Testis (tissue), 3 donors: ENCODE results near the gene MACROD1. TPM values are rescaled to one million over a fixed set of nuclear protein-coding genes. Genes with fewer than 3 reads are reported as not detected.

Experiments
- DNase-seq: peaks from one replicate; pipeline ENCODE4 v3.0.0-alpha.2; 2019
- H3K27ac ChIP-seq, 2 donors: fragments of 200-600 bp; sonication (generic); one replicate each; pipeline ENCODE4 v1.5.1; 2019
- H3K27me3 ChIP-seq: fragments of 200-600 bp; sonication (generic); one replicate; pipeline ENCODE4 v1.5.1; 2019
- H3K36me3 ChIP-seq: fragments of 200-600 bp; sonication (generic); one replicate; pipeline ENCODE4 v1.5.1; 2017; ENCODE audit warnings: low read depth; ENCODE audit errors: missing control alignments
- H3K4me1 ChIP-seq: fragments of 200-600 bp; sonication (generic); one replicate; pipeline ENCODE4 v1.5.1; 2019
- H3K4me3 ChIP-seq, 2 donors: fragments of 200-600 bp; sonication (generic); one replicate each; pipeline ENCODE4 v1.5.1; 2017 to 2019
- H3K9me3 ChIP-seq: fragments of 200-600 bp; sonication (generic); one replicate; pipeline ENCODE4 v1.5.1; 2017
- POLR2A ChIP-seq: fragments of 450-650 bp; IDR thresholded peaks from one replicate; pipeline ENCODE4 v1.6.1; 2017; ENCODE audit warnings: antibody characterized with exemption, mild to moderate bottlenecking, moderate library complexity
- WGBS, 2 donors: methylation state at CpG; one replicate each; pipeline ENCODE4 v1.1.5; 2018; 5-methylcytosine and 5-hydroxymethylcytosine counted together
- intact Hi-C: fragments of 100-400 bp; cut with DNase I; formaldehyde crosslinking; loops from one replicate; pipeline ENCODE4 v1.15.1; 2023; ENCODE audit warnings: low total_unique reads
- polyA plus RNA-seq: library from polyadenylated mRNA; stranded (reverse); fragments of 350-450 nt; fragmentation: Illumina TruSeq; extraction: RNeasy Lipid Tissue Mini Kit (QIAGEN cat#74804); gene quantifications from one replicate; pipeline ENCODE4 v1.2.3, GENCODE V29; 2014; ENCODE audit warnings: low read depth, low replicate concordance; ENCODE audit not compliant: insufficient read depth
- total RNA-seq, 2 donors: library from RNA; depleted of rRNA; stranded (reverse); fragments of >200 nt; gene quantifications; one replicate each; pipeline ENCODE4 v1.2.3, GENCODE V29; 2016
- TF ChIP-seq, protein P1 (sequence below), 3 experiments: fragments of 450-650 bp in 2 of 3; fragments of 200-600 bp in 1 of 3; sonication (generic) in 1 of 3; IDR thresholded peaks; one replicate each; pipeline ENCODE4 v1.5.1; 2016 to 2019; ENCODE audit warnings: antibody characterized with exemption in 3 of 3, mild to moderate bottlenecking in 2 of 3, moderate library complexity in 1 of 3

The MACROD1 gene
- total and polyA plus RNA-seq, 3 donors from 2014 or later = 13.3 to 15.3 (median 14.1) TPM

DNA sequence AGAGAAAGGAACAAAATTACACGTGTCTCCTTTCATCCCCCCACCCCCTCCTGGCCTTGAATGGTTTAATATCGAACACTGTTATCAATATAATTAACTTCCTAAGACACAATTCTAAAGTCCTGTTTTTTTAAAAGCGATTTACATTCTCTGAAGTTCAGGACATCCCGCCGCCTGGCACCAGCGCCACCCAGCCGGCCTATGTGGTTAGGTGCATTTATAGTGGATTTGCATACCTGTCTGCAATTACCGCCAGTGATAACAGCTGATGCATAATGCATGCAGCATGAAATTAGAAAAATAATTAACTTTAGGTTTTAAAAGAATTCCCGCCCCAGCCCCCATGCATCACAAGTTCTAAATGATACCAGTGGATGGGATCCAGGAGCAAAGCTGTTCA, 58.6 kb downstream of the MACROD1 start:
- Histone ChIP-seq H3K9me3 (no peaks in the 10 kb centered on the region), H3K27ac (no peak overlapping the region), H3K27me3 (no peaks in the 10 kb centered on the region), H3K4me3 (no peak overlapping the region), H3K36me3 (no peaks in the 10 kb centered on the region), H3K4me1 (no peaks in the 10 kb centered on the region)
- no peak for DNase-seq
- WGBS, 2 donors = 88 to 91% methylated on average over 9 of the region's 9 CpGs
- intact Hi-C loops = no loop called here
- TF ChIP-seq, protein P1, sequence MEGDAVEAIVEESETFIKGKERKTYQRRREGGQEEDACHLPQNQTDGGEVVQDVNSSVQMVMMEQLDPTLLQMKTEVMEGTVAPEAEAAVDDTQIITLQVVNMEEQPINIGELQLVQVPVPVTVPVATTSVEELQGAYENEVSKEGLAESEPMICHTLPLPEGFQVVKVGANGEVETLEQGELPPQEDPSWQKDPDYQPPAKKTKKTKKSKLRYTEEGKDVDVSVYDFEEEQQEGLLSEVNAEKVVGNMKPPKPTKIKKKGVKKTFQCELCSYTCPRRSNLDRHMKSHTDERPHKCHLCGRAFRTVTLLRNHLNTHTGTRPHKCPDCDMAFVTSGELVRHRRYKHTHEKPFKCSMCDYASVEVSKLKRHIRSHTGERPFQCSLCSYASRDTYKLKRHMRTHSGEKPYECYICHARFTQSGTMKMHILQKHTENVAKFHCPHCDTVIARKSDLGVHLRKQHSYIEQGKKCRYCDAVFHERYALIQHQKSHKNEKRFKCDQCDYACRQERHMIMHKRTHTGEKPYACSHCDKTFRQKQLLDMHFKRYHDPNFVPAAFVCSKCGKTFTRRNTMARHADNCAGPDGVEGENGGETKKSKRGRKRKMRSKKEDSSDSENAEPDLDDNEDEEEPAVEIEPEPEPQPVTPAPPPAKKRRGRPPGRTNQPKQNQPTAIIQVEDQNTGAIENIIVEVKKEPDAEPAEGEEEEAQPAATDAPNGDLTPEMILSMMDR (IDR thresholded peaks at IDR 0.05) = no peak
- no peak for TF ChIP-seq POLR2A

DNA sequence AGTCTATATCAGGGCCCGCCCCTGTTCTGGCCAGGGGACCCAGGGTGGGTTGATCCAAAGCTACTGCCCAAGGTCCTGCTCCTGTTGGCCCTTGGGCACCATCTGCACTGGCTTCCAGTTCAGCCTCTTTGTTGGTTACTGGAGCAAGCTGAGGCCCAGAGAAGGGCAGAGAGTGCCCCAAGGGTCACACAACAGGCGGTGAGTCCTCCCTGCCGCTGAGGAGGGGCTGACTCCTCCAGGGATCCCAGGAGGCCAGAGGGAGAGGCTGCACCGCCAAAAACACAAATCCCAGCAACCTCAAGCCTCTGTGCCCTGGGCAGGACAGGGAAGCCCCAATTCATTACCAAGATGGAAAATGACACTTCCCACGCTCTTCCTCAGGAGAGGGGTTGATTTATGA, 61.3 kb downstream of the MACROD1 start:
- Histone ChIP-seq H3K4me3 (no peak overlapping the region), H3K4me1 (no peaks in the 10 kb centered on the region), H3K27me3 (no peaks in the 10 kb centered on the region), H3K9me3 (no peaks in the 10 kb centered on the region), H3K27ac (no peak overlapping the region), H3K36me3 (no peaks in the 10 kb centered on the region)
- intact Hi-C loops = no loop called here
- 84 to 89% methylated on average over 4 to 5 of the region's 5 CpGs for WGBS, 2 donors
- no peak for DNase-seq
- TF ChIP-seq, protein P1 (IDR thresholded peaks at IDR 0.05) = no peak
- TF ChIP-seq POLR2A = no peak

DNA sequence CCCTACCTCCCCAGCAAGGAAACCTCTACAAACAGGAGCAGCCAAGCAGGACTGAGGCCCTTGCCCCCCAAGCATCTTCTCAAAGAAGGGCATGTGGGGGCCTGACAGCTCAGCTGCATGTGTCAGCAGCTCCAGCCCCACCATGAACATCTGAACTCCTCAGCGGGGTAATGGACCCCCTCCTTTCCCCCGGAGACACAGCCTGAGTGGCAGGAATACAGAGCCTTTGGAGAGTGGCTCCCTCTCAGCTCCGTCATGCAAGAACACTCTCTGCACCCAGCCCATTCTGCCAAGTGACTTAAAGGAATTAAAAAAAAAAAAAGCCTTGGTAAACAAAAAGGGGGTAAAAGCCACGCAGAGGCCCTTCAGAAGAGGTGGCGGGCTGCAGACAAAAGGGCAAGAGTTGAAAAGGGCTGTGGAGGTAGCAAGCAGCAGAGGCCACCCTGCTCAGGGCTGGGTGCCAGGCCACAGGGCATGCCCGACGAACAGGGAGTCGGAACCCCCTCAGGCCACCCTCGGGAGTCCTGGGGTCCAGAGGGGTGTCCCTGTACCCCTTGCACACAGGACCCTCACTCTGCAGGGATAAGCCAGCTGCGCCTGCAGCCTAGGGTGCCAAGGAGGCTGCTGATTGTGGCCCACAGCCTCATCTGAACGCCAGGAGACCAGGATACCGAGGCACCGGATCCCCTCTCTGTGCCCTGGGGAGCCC, 62.5 kb downstream of the MACROD1 start:
- TF ChIP-seq, protein P1 (IDR thresholded peaks at IDR 0.05) = no peak
- TF ChIP-seq POLR2A = no peak
- Histone ChIP-seq H3K4me1 (no peaks in the 10 kb centered on the region), H3K4me3 (no peak overlapping the region), H3K9me3 (no peaks in the 10 kb centered on the region), H3K36me3 (no peaks in the 10 kb centered on the region), H3K27me3 (no peaks in the 10 kb centered on the region), H3K27ac (no peak overlapping the region)
- WGBS, 2 donors = 88 to 94% methylated on average over 9 to 13 of the region's 13 CpGs
- intact Hi-C loops = no loop called here
- no peak for DNase-seq

DNA sequence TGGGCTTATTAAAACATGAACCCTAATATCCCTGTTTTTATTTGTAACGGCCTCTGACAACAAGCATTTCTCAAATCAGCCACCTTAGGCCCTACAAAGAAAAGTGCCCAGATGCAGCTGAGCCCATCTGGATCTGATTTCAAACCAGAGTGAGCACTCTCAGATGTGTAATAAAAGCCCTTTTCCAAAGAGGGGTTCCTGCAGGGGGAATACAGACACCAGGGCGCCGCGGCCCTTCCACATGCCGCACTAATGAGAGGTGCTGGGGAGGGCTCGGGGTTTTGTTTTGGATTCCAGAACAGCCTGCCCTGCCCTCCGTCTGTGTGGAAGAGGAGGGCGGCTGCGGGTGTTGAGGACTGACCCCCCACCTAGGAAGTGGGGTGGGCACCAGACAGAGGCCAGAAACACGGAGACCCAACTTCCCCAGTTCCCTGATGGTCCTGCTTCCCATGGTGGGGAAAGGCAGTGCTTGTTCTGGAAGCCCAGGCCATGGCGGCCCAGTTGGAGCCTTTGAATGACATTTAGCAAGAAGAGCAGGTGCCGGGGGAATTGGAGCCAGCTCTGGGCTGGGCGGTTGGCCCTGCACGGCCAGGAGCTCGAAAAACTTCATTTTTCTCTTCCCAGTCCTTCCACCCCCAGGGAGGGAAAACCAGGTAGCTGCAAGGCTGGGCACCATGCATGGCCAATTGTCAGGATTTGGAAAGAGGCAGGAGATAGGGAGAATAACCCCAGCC, 63.7 kb downstream of the MACROD1 start:
- no peak overlapping the region for H3K27ac ChIP-seq

More for the DNA sequence above, 63.7 kb downstream of the MACROD1 start:
- Histone ChIP-seq H3K27me3 (no peaks in the 10 kb centered on the region), H3K4me1 (no peaks in the 10 kb centered on the region), H3K9me3 (no peaks in the 10 kb centered on the region), H3K4me3 (no peak overlapping the region), H3K36me3 (no peaks in the 10 kb centered on the region)
- no peak for TF ChIP-seq POLR2A
- TF ChIP-seq, protein P1 (IDR thresholded peaks at IDR 0.05) = no peak
- 95% methylated on average over 6 to 15 of the region's 15 CpGs for WGBS, 2 donors
- intact Hi-C loops = no loop called here
- no peak for DNase-seq
